K562 (cell line): ENCODE measurements around the gene RBBP8. TPM values are rescaled to one million over a fixed set of nuclear protein-coding genes. Genes with fewer than 3 reads are reported as not detected.

Source experiments
- ATAC-seq: fragments of 200-7000 bp; cut with Tn5 transposase; 3 replicates; pipeline ENCODE4 v1.9.1; 2020; ENCODE audit warnings: moderate library complexity
- BruUV-seq: library from RNA; stranded (reverse); fragments of 400-500 nt; replicated peaks from 2 replicates; lab custom pipeline; 2021; lab: Mats Ljungman, UMichigan
- CTCF ChIA-PET: fragments of 300-600 bp; formaldehyde crosslinking; extraction: SDS; loops from one replicate; lab custom pipeline; 2021; ENCODE audit warnings: low intra/inter-chr PET ratio; lab: Yijun Ruan, JAX
- POLR2A ChIA-PET: fragments of 300-600, 350-650 bp; sonication (Branson Sonifier 250); formaldehyde crosslinking; extraction: SDS; loops from one replicate; lab custom pipeline; 2021; ENCODE audit warnings: antibody characterized with exemption, inconsistent platforms; lab: Yijun Ruan, JAX
- DNase-seq, 4 experiments: peaks; one replicate each; pipeline versions ENCODE4 v3.0.0 to v3.0.0-alpha.2; 2011 to 2018; ENCODE audit warnings: low spot score in 3 of 4, mixed read lengths in 3 of 4; ENCODE audit errors: extremely low read depth in 1 of 4
- FAIRE-seq: peaks from 2 replicates; lab custom pipeline; 2011; peaks lifted over from hg19 to GRCh38; lab: Jason Lieb, UNC
- H2AFZ ChIP-seq: 2 replicates; pipeline ENCODE4 v1.6.0; 2011; ENCODE audit warnings: low read depth, low read length, control low read depth, inconsistent platforms
- H3K27ac ChIP-seq: fragments of 200-600 bp; 3 replicates; pipeline ENCODE4 v1.8.0; 2011; ENCODE audit warnings: low read depth, mild to moderate bottlenecking, control low read depth, inconsistent platforms, low read length, moderate library complexity, mixed read lengths; ENCODE audit errors: extremely low read depth
- H3K27me3 ChIP-seq, 2 experiments: fragments of 300-600 bp in 1 of 2; 2 replicates in 1 of 2; 3 replicates in 1 of 2; pipeline versions ENCODE4 v1.6.0 to v1.8.0; 2011; ENCODE audit warnings: inconsistent platforms in 2 of 2, low read length in 2 of 2, mild to moderate bottlenecking in 1 of 2, mixed read lengths in 1 of 2, moderate library complexity in 1 of 2; ENCODE audit not compliant: control insufficient read depth in 2 of 2, insufficient read depth in 2 of 2
- H3K36me3 ChIP-seq: fragments of 300-600 bp; 3 replicates; pipeline ENCODE4 v1.8.0; 2011; ENCODE audit warnings: mild to moderate bottlenecking, low read length, inconsistent platforms; ENCODE audit not compliant: control insufficient read depth, insufficient read depth
- H3K4me1 ChIP-seq, 2 experiments: fragments of 200-600 bp in 1 of 2; replicated peaks in 1 of 2; 2 replicates in 1 of 2; 3 replicates in 1 of 2; pipeline versions ENCODE4 v1.5.1 to v1.8.0; 2011; ENCODE audit warnings: inconsistent platforms in 2 of 2, low read length in 2 of 2, mild to moderate bottlenecking in 1 of 2, mixed read lengths in 1 of 2, moderate library complexity in 1 of 2; ENCODE audit not compliant: control insufficient read depth in 2 of 2, insufficient read depth in 2 of 2
- H3K4me2 ChIP-seq: 2 replicates; pipeline ENCODE4 v1.6.1; 2011; ENCODE audit warnings: low read length, control low read depth, inconsistent platforms, mixed read lengths; ENCODE audit not compliant: insufficient read depth
- H3K4me3 ChIP-seq: fragments of 200-600 bp; sonication (generic), shearing (Covaris generic); 2 replicates; pipeline ENCODE4 v1.5.1; 2016; ENCODE audit warnings: control low read depth, inconsistent platforms
- H3K79me2 ChIP-seq: fragments of 200-600 bp; 3 replicates; pipeline ENCODE4 v1.8.0; 2011; ENCODE audit warnings: low read length, inconsistent platforms; ENCODE audit not compliant: control insufficient read depth, insufficient read depth
- H3K9ac ChIP-seq, 2 experiments: 2 replicates each; pipeline versions ENCODE4 v1.6.0 to v1.6.1; 2011; ENCODE audit warnings: low read depth in 2 of 2, low read length in 2 of 2, control low read depth in 1 of 2, inconsistent platforms in 1 of 2, mild to moderate bottlenecking in 1 of 2, mixed read lengths in 1 of 2; ENCODE audit not compliant: insufficient read depth in 1 of 2
- H3K9me1 ChIP-seq: one replicate; pipeline ENCODE4 v1.6.0; 2011; ENCODE audit warnings: inconsistent platforms, mild to moderate bottlenecking, low read length, moderate library complexity; ENCODE audit not compliant: control insufficient read depth, insufficient read depth
- H3K9me3 ChIP-seq: replicated peaks from 2 replicates; pipeline ENCODE4 v1.5.1; 2011; ENCODE audit warnings: low read depth, low read length, inconsistent platforms; ENCODE audit not compliant: control insufficient read depth, insufficient read depth
- H4K20me1 ChIP-seq: replicated peaks from 2 replicates; pipeline ENCODE4 v1.6.1; 2011; ENCODE audit warnings: low read length, inconsistent platforms, mixed read lengths; ENCODE audit not compliant: control insufficient read depth, insufficient read depth
- BRD4 ChIP-seq: fragments of 200-600 bp; sonication (generic); IDR thresholded peaks from 2 replicates; pipeline ENCODE4 v1.6.1; 2017; ENCODE audit warnings: inconsistent platforms
- CEBPB ChIP-seq: fragments of 450-650 bp; IDR thresholded peaks from 2 replicates; pipeline ENCODE4 v1.6.1; 2016; ENCODE audit warnings: missing genetic modification characterization, missing compliant biosample characterization
- E2F6 ChIP-seq, 2 experiments: IDR thresholded peaks; 2 replicates each; pipeline ENCODE4 v1.6.1; 2011; ENCODE audit warnings: borderline replicate concordance in 1 of 2, control low read depth in 1 of 2, low read depth in 1 of 2, low read length in 1 of 2, mild to moderate bottlenecking in 1 of 2, mixed read lengths in 1 of 2, moderate library complexity in 1 of 2; ENCODE audit not compliant: insufficient read depth in 1 of 2, insufficient read length in 1 of 2, poor library complexity in 1 of 2, severe bottlenecking in 1 of 2; ENCODE audit errors: extremely low read depth in 1 of 2
- KDM1A ChIP-seq, 2 experiments: fragments of 450-650 bp; IDR thresholded peaks; 2 replicates each; pipeline ENCODE4 v1.6.1; 2016; ENCODE audit warnings: mild to moderate bottlenecking in 2 of 2
- KDM5B ChIP-seq: fragments of 200-600 bp; sonication (generic); IDR thresholded peaks from 2 replicates; pipeline ENCODE4 v1.6.1; 2012; ENCODE audit warnings: low read depth, mild to moderate bottlenecking, moderate library complexity, low read length, control low read depth, inconsistent platforms; ENCODE audit not compliant: insufficient replicate concordance
- NFIX ChIP-seq: fragments of 250-450 bp; sonication (Bioruptor Pico); IDR thresholded peaks from 2 replicates; pipeline ENCODE4 v1.4.0; 2020; ENCODE audit warnings: low read depth, mild to moderate bottlenecking, moderate library complexity
- PATZ1 ChIP-seq: fragments of 250-450 bp; sonication (Bioruptor Pico); IDR thresholded peaks from 2 replicates; pipeline ENCODE4 v1.5.0; 2020; ENCODE audit warnings: mild to moderate bottlenecking, borderline replicate concordance
- PHF20 ChIP-seq: fragments of 450-650 bp; IDR thresholded peaks from 2 replicates; pipeline ENCODE4 v1.6.1; 2018; ENCODE audit not compliant: partially characterized antibody
- RFX5 ChIP-seq: IDR thresholded peaks from 2 replicates; pipeline ENCODE4 v1.6.1; 2011; ENCODE audit warnings: low read depth, mild to moderate bottlenecking, improper control_type of control experiment, low read length
- RFX7 ChIP-seq: fragments of 250-450 bp; sonication (Bioruptor Pico); IDR thresholded peaks from 2 replicates; pipeline ENCODE4 v1.5.1; 2021; ENCODE audit warnings: mild to moderate bottlenecking
- SIN3B ChIP-seq: fragments of 450-650 bp; IDR thresholded peaks from 2 replicates; pipeline ENCODE4 v1.6.1; 2017; ENCODE audit warnings: low read depth, mild to moderate bottlenecking, moderate library complexity
- ZFP1 ChIP-seq: fragments of 450-650 bp; formaldehyde crosslinking; IDR thresholded peaks from 2 replicates; pipeline ENCODE4 v1.4.0; 2020; ENCODE audit warnings: mild to moderate bottlenecking, mixed read lengths
- ZNF3 ChIP-seq: fragments of 250-450 bp; sonication (Bioruptor Pico); IDR thresholded peaks from 2 replicates; pipeline ENCODE4 v1.5.0; 2021; ENCODE audit warnings: mild to moderate bottlenecking, moderate library complexity
- ZNF316 ChIP-seq: fragments of 450-650 bp; IDR thresholded peaks from 2 replicates; pipeline ENCODE4 v1.6.1; 2016
- WGBS: fragments of 100-300 bp; shearing (Covaris generic); methylation state at CpG from one replicate; pipeline ENCODE4 v1.1.6; 2016; ENCODE audit warnings: low coverage, mixed read lengths; ENCODE audit not compliant: insufficient coverage; ENCODE audit errors: missing lambda C conversion rate; 5-methylcytosine and 5-hydroxymethylcytosine counted together
- in situ Hi-C: fragments of 300-500 bp; cut with MboI; formaldehyde crosslinking; loops from 4 replicates; pipeline ENCODE4 v1.15.0; 2018; ENCODE audit warnings: inconsistent platforms, mixed read lengths
- intact Hi-C: fragments of 100-400 bp; cut with micrococcal nuclease; formaldehyde crosslinking; loops from 2 replicates; pipeline ENCODE4 v1.14.2; 2022
- polyA plus RNA-seq, 8 experiments: library from polyadenylated mRNA; depleted of rRNA in 4 of 8; stranded (reverse) in 5 of 8; unstranded in 3 of 8; fragments of >200 nt; fragmentation: Nextera tagmentation in 2 of 8; fragmentation: Illumina TruSeq in 1 of 8; extraction: Ambion mirVana in 2 of 8; extraction: Trizol in 1 of 8; gene quantifications; 2 replicates each; pipeline versions ENCODE4 v1.2.1 to v1.2.3, GENCODE V29; 2011 to 2014; ENCODE audit warnings: inconsistent platforms in 1 of 8, missing spikeins in 1 of 8
- total RNA-seq, 7 experiments: library from RNA; depleted of rRNA in 6 of 7; stranded (reverse); fragments of >200 nt in 6 of 7; fragmentation: Illumina TruSeq in 2 of 7; extraction: Trizol in 2 of 7; gene quantifications; 2 replicates each; pipeline versions ENCODE4 v1.2.1 to v1.2.3, GENCODE V29; 2011 to 2021; ENCODE audit warnings: low replicate concordance in 1 of 7

The RBBP8 gene
- total and polyA plus RNA-seq, 9 of the 15 experiments (the other 6 are each of a cell fraction or from before 2014, with no cell fraction given) = 28.4 to 63.1 (median 48.9) TPM

DNA sequence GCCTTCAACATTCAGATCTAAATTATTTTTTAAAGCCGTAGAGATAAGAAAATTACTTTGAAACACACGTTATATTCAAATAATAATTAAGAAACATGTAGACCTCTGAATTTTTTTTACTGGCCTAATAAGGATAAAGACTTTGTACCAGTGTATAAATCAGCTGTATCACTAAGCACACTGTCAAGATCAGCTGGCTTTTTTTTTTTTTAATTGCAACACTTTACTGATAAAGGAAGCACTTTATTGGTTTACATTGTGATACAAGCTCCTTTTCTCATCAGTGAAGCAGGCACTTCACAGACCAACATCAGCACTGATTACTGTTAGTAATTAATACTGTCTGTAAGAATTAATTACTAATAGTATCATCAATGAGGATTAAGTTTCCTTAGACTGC is 88.5 kb downstream of the RBBP8 start (continued):
- TF ChIP-seq PATZ1 = no peak
- no peak for TF ChIP-seq KDM5B
- TF ChIP-seq E2F6 (IDR thresholded peaks at IDR 0.05; ENCODE audit: borderline replicate concordance in 1 of 2, extremely low read depth in 1 of 2, insufficient read depth in 1 of 2, insufficient read length in 1 of 2, low read depth in 1 of 2, low read length in 1 of 2, poor library complexity in 1 of 2, severe bottlenecking in 1 of 2) = no peak

- H2AFZ ChIP-seq = no peak overlapping the region
- H3K9me3 ChIP-seq = no peaks in the 10 kb centered on the region
- ATAC-seq = no peak
- H3K9ac ChIP-seq = no peak overlapping the region
- FAIRE-seq = no peak
- DNase-seq = no peak
- H3K79me2 ChIP-seq = no peaks in the 10 kb centered on the region
- H3K4me1 ChIP-seq = peaks cover 0 to 4% of the 10 kb centered on the region in 2 experiments; a peak in 2 of 5 replicates
- no peak overlapping the region for H3K4me2 ChIP-seq
- no peak overlapping the region for H3K4me3 ChIP-seq
- no peak overlapping the region for H3K27ac ChIP-seq
- H3K27me3 ChIP-seq = no peaks in the 10 kb centered on the region
- POLR2A ChIA-PET = interaction anchor here (1.1 to 1.5 kb wide), 2 partner anchors 10 to 19 kb away, joined by 3 read pairs; no protein-coding TSS in a partner anchor
- H4K20me1 ChIP-seq = no peaks in the 10 kb centered on the region
- in situ Hi-C loops (no loop called here), intact Hi-C loops (loop anchor here (10.0 kb wide), 1 partner anchor 373 kb away; no protein-coding TSS in a partner anchor)
- CTCF ChIA-PET = no interaction called here
- no peaks in the 10 kb centered on the region for H3K9me1 ChIP-seq
- no TSS peak for BruUV-seq
- 75% methylated on average over 4 of the region's 4 CpGs for WGBS
- H3K36me3 ChIP-seq = peaks cover 14% of the 10 kb centered on the region; the same call in 1 of the 3 replicates
- no peak for TF ChIP-seq SIN3B
- no peak for TF ChIP-seq CEBPB
- TF ChIP-seq KDM1A (IDR thresholded peaks at IDR 0.05) = no peak
- TF ChIP-seq BRD4 = no peak
- no peak for TF ChIP-seq RFX5
- TF ChIP-seq ZNF3 (CRISPR knock-in tag) = no peak
- no peak for TF ChIP-seq PHF20
- no peak for TF ChIP-seq NFIX (CRISPR knock-in tag)
- no peak for TF ChIP-seq RFX7 (CRISPR knock-in tag)
- TF ChIP-seq ZNF316 = no peak
- TF ChIP-seq ZFP1 (CRISPR knock-in tag) = no peak
These were observed 99.0 kb downstream of the RBBP8 start for GRCh38 chr18:23032030-23032582.
